GM12874 (cell line): Measurements from ENCODE around the gene PLEKHM3.

Experiments
- CTCF ChIP-seq: IDR thresholded peaks from 2 replicates; pipeline ENCODE4 v1.5.1; 2011; ENCODE audit warnings: low read depth, mild to moderate bottlenecking, control low read depth, low read length, moderate library complexity; ENCODE audit not compliant: insufficient read depth

The PLEKHM3 gene

GRCh38 chr2:207970147-207970825 lies 55.0 kb downstream of the PLEKHM3 start:
- no peak for TF ChIP-seq CTCF

GRCh38 chr2:207969249-207969648 lies 56.1 kb downstream of the PLEKHM3 start:
- TF ChIP-seq CTCF = no peak

- no peak for TF ChIP-seq CTCF
Observed at GRCh38 chr2:207967121-207967520, 58.2 kb downstream of the PLEKHM3 start.

GRCh38 chr2:207960911-207961310 lies 64.4 kb downstream of the PLEKHM3 start:
- no peak for TF ChIP-seq CTCF

GRCh38 chr2:207960090-207960489 lies 65.2 kb downstream of the PLEKHM3 start:
- no peak for TF ChIP-seq CTCF

- no peak for TF ChIP-seq CTCF
Observed at GRCh38 chr2:207956771-207957170, 68.6 kb downstream of the PLEKHM3 start.

- TF ChIP-seq CTCF = no peak
Observed at GRCh38 chr2:207955456-207955855, 69.9 kb downstream of the PLEKHM3 start.
